HL-60 (cell line): ENCODE measurements around the gene ETV5.

Source experiments
- DNase-seq, 2 experiments: peaks; one replicate each; pipeline ENCODE4 v3.0.0-alpha.2; 2010 to 2020; ENCODE audit warnings: low read depth in 1 of 2, low spot score in 1 of 2
- H3K27ac ChIP-seq: fragments of 250-450 bp; sonication (Bioruptor Pico); replicated peaks from 2 replicates; pipeline ENCODE4 v1.5.1; 2020; ENCODE audit warnings: mild to moderate bottlenecking, moderate library complexity
- H3K27me3 ChIP-seq: fragments of 250-450 bp; sonication (Bioruptor Pico); 2 replicates; pipeline ENCODE4 v1.5.1; 2021; ENCODE audit warnings: mild to moderate bottlenecking, moderate library complexity; ENCODE audit not compliant: insufficient read depth, poor library complexity, severe bottlenecking
- H3K4me3 ChIP-seq: replicated peaks from 2 replicates; pipeline ENCODE4 v1.5.1; 2011; ENCODE audit warnings: mild to moderate bottlenecking, control low read depth, low read length; ENCODE audit not compliant: insufficient read depth
- CTCF ChIP-seq: IDR thresholded peaks from one replicate; pipeline ENCODE4 v1.5.1; 2011; ENCODE audit warnings: low read length, control low read depth, inconsistent platforms; ENCODE audit not compliant: insufficient read depth
- GABPA ChIP-seq: IDR thresholded peaks from 2 replicates; pipeline ENCODE4 v1.6.1; 2012; ENCODE audit warnings: low read depth
- POLR2AphosphoS5 ChIP-seq: IDR thresholded peaks from 2 replicates; pipeline ENCODE4 v1.6.1; 2012; ENCODE audit warnings: low read depth
- REST ChIP-seq: IDR thresholded peaks from 2 replicates; pipeline ENCODE4 v1.6.1; 2012; ENCODE audit warnings: low read depth; ENCODE audit not compliant: insufficient replicate concordance
- SPI1 ChIP-seq: IDR thresholded peaks from 2 replicates; pipeline ENCODE4 v1.6.1; 2012; ENCODE audit warnings: low read depth, mild to moderate bottlenecking, borderline replicate concordance

The ETV5 gene

GRCh38 chr3:186069199-186069598 lies 39.7 kb downstream of the ETV5 start:
- Histone ChIP-seq H3K27ac (no peak overlapping the region), H3K27me3 (no peaks in the 10 kb centered on the region), H3K4me3 (no peak overlapping the region)
- TF ChIP-seq GABPA (no peak), POLR2AphosphoS5 (no peak), REST (no peak), SPI1 (no peak), CTCF (no peak)
- no peak for DNase-seq

- H3K27me3 ChIP-seq = no peaks in the 10 kb centered on the region
- no peak overlapping the region for H3K4me3 ChIP-seq
- no peak for DNase-seq
- no peak for TF ChIP-seq POLR2AphosphoS5
- no peak for TF ChIP-seq CTCF
- TF ChIP-seq REST = no peak
- no peak for TF ChIP-seq SPI1
- TF ChIP-seq GABPA = no peak
- no peak overlapping the region for H3K27ac ChIP-seq
These were observed 40.7 kb downstream of the ETV5 start for GRCh38 chr3:186068243-186068552.

- Histone ChIP-seq H3K27ac (no peak overlapping the region), H3K27me3 (no peaks in the 10 kb centered on the region), H3K4me3 (no peak overlapping the region)
- TF ChIP-seq SPI1 (no peak), GABPA (no peak), REST (no peak), POLR2AphosphoS5 (no peak), CTCF (no peak)
- DNase-seq = no peak
These were observed 41.3 kb downstream of the ETV5 start for GRCh38 chr3:186067360-186068242.
